NCI-H748 (cell line): ENCODE data around the gene GATA5.

Experiments
- DNase-seq: peaks from one replicate; lab custom pipeline; 2025; ENCODE audit not compliant: unreplicated experiment; lab: John Stamatoyannopoulos, UW

Gene GATA5

DNA sequence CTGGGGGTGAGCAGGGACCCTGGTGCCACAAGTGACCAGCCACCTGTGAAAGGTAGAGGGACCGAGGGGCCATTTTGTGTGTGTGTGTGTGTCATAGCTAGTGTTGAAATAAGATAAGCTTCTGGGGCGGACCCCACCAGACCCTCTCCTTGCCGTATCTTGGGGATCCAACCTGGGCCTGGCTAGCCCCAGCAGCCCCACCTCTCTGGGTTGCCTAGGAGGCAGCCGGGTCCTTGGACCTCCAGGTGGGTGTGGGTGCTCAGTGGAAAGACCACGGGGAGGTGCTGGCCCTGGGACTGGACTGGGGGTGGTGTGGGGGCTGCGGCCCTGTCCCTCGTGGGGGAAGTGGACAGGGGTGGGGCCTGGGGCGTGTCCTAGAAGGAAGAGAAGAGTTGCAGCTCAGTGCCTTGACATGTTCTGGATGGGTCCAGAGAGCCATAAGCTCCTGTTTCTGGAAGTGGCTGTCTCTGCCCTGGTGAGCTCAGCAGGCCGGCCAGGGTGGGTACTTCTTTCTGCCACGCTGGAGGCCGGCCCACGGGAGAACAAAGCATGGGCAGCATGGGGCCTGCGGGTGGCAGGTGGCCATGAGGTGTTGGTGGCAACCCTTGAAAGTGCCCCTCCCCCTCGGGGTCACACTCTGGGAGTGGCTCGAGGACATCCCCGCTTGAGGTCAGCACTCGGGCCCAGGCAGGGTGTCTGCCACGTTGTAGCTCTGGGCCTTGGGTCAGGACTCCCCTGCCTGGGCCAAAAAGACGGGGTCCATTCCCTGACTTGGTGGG, 56.9 kb downstream of the GATA5 start:
- no peak for DNase-seq

DNA sequence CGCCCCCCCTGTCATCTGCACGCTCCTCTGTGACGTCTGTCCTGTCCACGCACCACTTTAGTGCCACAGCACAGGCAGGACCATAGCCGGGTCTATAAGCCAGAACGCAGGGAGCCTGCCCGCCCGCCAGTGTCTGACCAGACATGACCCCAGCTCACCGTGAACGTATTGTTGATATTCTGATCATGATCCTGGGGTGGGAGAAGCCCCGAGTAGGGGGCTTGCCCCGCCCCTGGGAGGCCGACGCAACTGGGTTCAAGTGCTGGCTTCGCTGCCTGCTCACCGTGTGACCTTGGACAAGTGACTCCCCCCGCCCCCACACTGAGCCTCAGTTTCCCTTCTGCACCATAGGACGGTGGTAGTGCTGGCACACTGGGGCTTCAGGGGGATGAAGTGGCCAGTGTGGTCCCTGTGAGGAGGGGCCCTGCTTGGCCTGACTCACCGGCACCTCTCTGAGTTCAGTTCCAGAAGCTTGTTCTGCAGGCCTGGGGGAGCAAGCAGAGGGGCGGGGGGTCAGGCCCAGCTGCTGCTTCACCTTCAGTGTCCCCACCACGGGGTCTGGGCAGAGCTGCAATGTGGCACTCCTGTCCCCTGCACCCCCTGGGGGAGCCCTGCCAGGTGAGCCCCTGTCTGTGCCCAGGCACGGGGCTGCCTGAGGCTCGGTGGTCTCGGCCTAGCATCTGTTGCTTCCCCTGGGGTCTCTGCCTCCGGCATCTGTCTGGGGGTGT, 57.6 kb downstream of the GATA5 start:
- DNase-seq, result no peak

DNA sequence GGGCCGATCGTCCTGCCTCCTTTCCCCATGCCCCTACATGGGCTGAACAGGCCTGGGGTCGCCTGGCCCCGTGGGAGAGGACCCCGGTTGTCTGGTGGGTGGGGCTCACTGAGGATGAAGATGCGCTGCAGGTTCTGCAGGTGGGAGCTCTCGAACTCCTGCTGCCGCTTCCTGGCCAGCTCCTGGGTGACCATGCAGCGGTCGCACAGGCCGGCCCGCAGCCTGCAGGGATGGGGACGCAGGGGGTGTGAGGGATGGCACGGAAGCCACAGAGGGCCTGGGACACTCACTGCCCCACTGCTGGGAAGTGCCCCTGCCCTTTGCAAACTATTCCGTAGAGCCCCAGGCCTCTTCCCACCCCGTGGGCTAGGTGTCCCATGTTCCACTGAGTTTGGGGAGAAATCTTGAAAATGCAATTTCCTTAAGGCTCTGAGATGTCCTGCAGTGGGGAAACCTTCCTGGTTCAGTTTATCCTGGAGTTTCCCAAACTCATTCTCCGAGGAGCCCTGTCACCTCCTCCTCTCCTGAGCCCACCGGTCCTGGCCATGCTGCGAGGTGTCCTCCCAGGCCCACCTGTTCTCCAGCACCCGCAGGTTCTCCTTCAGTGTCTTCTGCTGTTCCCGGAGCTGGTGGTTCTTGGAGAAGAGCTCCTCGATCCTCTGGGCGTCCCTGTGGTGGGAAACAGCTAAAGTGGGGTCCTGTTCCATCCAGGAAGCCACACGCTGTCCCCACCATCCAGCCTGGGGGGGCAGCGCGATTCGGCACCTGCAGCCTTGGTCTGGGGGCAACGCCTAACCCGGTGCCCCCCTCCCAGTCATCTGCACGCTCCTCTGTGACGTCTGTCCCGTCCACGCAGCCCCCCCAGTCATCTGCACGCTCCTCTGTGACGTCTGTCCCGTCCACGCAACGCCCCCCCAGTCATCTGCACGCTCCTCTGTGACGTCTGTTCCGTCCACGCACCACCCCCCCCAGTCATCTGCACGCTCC, 58.9 kb downstream of the GATA5 start:
- no peak for DNase-seq

DNA sequence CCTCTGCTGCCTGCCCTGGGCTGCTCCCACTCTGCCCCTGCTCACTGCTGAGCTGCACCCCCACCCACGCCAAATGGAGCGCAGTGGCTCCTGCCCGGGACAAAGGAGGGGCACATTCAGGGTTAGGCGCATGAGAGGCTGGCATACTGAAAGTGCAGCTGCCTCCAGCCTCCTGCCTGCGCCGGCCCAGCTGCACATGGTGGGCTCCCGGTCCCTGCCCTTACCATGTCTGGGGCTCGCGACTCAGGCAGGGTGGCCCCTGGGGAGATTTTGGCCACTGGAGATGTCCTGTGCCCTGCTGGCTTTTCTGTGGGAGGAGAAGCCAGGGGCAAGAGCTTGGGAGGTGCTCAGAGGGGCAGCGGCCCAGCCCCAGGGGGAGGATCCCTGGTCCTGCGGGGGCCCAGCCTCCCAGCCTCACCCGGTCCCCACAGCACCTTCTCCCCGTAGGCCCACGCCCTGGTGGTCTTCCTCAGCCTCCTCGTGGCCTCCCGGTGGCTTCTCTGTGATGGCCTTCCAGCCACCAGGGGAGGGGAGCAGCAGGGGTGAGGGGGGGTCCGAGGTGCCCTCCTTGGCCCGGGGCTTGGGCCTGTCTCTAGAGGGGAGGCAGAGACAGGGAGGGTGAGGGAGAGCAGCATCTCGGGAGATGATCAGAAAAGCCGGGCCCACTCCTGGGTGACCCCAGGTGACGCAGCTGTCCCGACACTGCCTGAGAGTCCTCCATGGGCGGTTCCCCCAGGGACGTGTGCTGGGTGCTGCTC, 60.3 kb downstream of the GATA5 start:
- DNase-seq, result no peak

DNA sequence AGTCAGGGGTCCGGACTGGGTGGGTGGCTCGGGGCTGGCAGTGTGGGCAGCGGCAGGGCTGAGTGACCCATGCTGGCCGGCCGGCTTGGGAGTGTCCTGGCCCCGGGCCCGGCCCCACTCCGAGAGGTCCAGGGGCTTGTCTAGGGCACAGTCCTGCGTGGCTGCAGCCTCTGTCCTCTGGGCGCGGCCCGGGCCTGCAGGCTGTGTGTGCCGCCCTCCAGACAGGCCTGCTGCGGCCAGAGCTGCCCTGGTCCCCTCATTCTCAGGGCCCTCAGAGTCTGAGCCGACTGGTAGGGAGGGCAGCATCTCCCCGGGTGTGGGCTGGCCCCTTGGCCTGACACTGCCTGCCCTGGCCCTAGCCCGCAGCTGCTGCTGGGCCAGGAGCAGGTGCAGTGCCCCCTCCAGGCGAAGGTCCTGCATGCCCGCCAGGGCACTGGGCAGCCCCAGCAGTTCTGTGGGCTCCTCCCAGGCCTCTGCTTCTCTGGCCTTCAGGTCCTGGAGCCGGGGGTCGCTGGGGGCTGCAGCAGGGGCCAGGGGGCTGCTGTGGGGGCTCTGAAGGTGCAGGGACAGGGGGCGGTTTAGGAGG, 61.8 kb downstream of the GATA5 start:
- no peak for DNase-seq
